Measurements from ENCODE around the gene ARHGAP44.

GRCh38 chr17:12812877-12813276, 23.6 kb downstream of the ARHGAP44 start:
- TF ChIP-seq CTCF (IDR thresholded peaks at IDR 0.05 in 4 of 5, conservative IDR thresholded peaks at IDR 0.05 in 1 of 5) (no peak), POLR2A (IDR thresholded peaks at IDR 0.05) (no peak)

Data from gastrocnemius medialis (tissue), 4 donors.